ENCODE measurements around the gene BIRC5.

GRCh38 chr17:78230996-78231935 lies 17.2 kb downstream of the BIRC5 start, which contains the start of gene TMEM235:
- TF ChIP-seq CTCF (IDR thresholded peaks at IDR 0.05), result no peak
- no peak for TF ChIP-seq POLR2AphosphoS5 (IDR thresholded peaks at IDR 0.05)
- TF ChIP-seq POLR2A (IDR thresholded peaks at IDR 0.05), result no peak
